ENCODE data around the gene MAML2. TPM values are rescaled to one million over a fixed set of nuclear protein-coding genes. Genes with fewer than 3 reads are reported as not detected.

MAML2 gene
- total and polyA plus RNA-seq, 2 of the 13 experiments (the other 11 are each of a cell fraction or from before 2014, with no cell fraction given), result 2.3 to 25.9 TPM

DNA sequence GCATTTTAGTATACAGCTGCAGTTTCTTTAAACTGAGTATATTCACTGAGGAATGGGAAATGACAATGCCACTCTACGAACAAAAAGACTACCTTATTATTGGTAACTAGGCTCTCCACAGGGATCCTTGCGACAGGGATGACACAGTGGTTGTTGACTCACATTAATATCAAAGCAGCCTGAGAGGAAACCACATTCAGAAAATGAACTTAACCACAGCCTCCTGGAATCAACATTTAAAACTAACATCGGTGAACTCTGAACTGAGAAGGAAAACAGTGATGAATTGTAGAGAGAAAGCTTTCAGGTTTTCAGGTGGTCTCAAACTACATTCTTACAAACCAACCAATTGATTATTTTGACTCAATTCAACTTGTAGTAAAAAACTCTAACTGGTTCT lies 328.8 kb downstream of the MAML2 start:
- 1% methylated on average over 3 of the region's 3 CpGs for WGBS (ENCODE audit: low lambda C conversion rate)
- H2AFZ ChIP-seq (ENCODE audit: low read length), result no peak overlapping the region
- DNase-seq (ENCODE audit: low spot score) (peak; percentile 97), FAIRE-seq (peak; percentile 77), ATAC-seq (peak; percentile 55)
- ChIA-PET CTCF (ENCODE audit: low intra/inter-chr PET ratio, low total read pairs) (no interaction called here), POLR2A (interaction anchor here (2.1 kb wide), 1 partner anchor 325 kb away, joined by 5 read pairs; no protein-coding TSS in a partner anchor)
- H3K27ac ChIP-seq (ENCODE audit: extremely low read length, insufficient read depth, low read length), result peak overlapping the region; percentile 97
- H3K36me3 ChIP-seq (replicated peaks in 1 of 2; ENCODE audit: control insufficient read depth in 1 of 2, insufficient read depth in 2 of 2, low read length in 2 of 2), result peaks cover 2 to 3% of the 10 kb centered on the region in 2 experiments; a peak in 1 of 5 replicates
- H3K4me1 ChIP-seq (ENCODE audit: insufficient read depth, low read length), result peaks cover 85% of the 10 kb centered on the region
- in situ Hi-C loops (cut with HindIII; ENCODE audit: extremely low pct_ligation_motif_present, low pct_unique_long_range_greater_than_20kb) (loop anchor here (5.0 to 10.0 kb wide), 3 partner anchors 133 to 331 kb away; partner anchors contain the start of gene MAML2), intact Hi-C loops (cut with micrococcal nuclease; ENCODE audit: unreplicated experiment) (loop anchor here (1.0 to 10.0 kb wide), 3 partner anchors 89 to 376 kb away; partner anchors contain the start of genes JRKL and MTMR2)
- no peaks in the 10 kb centered on the region for H3K9me3 ChIP-seq (ENCODE audit: low read length)
- no TSS peak for BruUV-seq (replicated peaks)
- H4K20me1 ChIP-seq (ENCODE audit: insufficient read depth, low read length), result no peaks in the 10 kb centered on the region
- peak overlapping the region in 1 of 3 experiments; percentile 0; a peak in 1 of 6 replicates for H3K4me3 ChIP-seq (replicated peaks in 1 of 3; ENCODE audit: insufficient read depth in 1 of 3, low read depth in 2 of 3, low read length in 3 of 3)
- no peaks in the 10 kb centered on the region for H3K27me3 ChIP-seq (ENCODE audit: control insufficient read depth in 1 of 2, insufficient read depth in 2 of 2, low read length in 2 of 2)
- H3K4me2 ChIP-seq (ENCODE audit: low read depth, low read length), result peak overlapping the region; percentile 39
- H3K9ac ChIP-seq (ENCODE audit: insufficient read depth, low read depth, low read length), result peak overlapping the region; percentile 75
- H3K79me2 ChIP-seq (ENCODE audit: insufficient read depth, low read length), result peaks cover 9% of the 10 kb centered on the region
- TF ChIP-seq SMAD3 (CRISPR knock-in tag; IDR thresholded peaks at IDR 0.05), result 0 out of 2 replicates have a peak, but pooled peaks have one; percentile 62
- peak; percentile 12; the same call in 1 of the 2 replicates for TF ChIP-seq ZNF792 (CRISPR knock-in tag; IDR thresholded peaks at IDR 0.05)
- TF ChIP-seq RCOR2 (CRISPR knock-in tag; IDR thresholded peaks at IDR 0.05), result peak; percentile 28; the same call in 1 of the 2 replicates
- TF ChIP-seq HDAC2 (CRISPR knock-in tag; IDR thresholded peaks at IDR 0.05), result peak; percentile 64; the same call in 1 of the 2 replicates
- TF ChIP-seq FOSL2 (CRISPR knock-in tag; IDR thresholded peaks at IDR 0.05), result peak; percentile 86
- peak; percentile 67; the same call in 1 of the 2 replicates for TF ChIP-seq FOXJ3 (CRISPR knock-in tag; IDR thresholded peaks at IDR 0.05; ENCODE audit: borderline replicate concordance)
- TF ChIP-seq CEBPG (CRISPR knock-in tag; IDR thresholded peaks at IDR 0.05), result peak; percentile 62
- 0 out of 2 replicates have a peak, but pooled peaks have one; percentile 49 for TF ChIP-seq TARDBP (CRISPR knock-in tag; IDR thresholded peaks at IDR 0.05)
- TF ChIP-seq, protein P1, sequence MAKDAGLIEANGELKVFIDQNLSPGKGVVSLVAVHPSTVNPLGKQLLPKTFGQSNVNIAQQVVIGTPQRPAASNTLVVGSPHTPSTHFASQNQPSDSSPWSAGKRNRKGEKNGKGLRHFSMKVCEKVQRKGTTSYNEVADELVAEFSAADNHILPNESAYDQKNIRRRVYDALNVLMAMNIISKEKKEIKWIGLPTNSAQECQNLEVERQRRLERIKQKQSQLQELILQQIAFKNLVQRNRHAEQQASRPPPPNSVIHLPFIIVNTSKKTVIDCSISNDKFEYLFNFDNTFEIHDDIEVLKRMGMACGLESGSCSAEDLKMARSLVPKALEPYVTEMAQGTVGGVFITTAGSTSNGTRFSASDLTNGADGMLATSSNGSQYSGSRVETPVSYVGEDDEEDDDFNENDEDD (CRISPR knock-in tag; IDR thresholded peaks at IDR 0.05; ENCODE audit: borderline replicate concordance), result 0 out of 2 replicates have a peak, but pooled peaks have one; percentile 35
- TF ChIP-seq PHF21A (CRISPR knock-in tag; IDR thresholded peaks at IDR 0.05), result peak; percentile 43; the same call in 1 of the 2 replicates
- no peak for TF ChIP-seq JDP2 (CRISPR knock-in tag; IDR thresholded peaks at IDR 0.05; ENCODE audit: borderline replicate concordance)
- TF ChIP-seq, protein P2, sequence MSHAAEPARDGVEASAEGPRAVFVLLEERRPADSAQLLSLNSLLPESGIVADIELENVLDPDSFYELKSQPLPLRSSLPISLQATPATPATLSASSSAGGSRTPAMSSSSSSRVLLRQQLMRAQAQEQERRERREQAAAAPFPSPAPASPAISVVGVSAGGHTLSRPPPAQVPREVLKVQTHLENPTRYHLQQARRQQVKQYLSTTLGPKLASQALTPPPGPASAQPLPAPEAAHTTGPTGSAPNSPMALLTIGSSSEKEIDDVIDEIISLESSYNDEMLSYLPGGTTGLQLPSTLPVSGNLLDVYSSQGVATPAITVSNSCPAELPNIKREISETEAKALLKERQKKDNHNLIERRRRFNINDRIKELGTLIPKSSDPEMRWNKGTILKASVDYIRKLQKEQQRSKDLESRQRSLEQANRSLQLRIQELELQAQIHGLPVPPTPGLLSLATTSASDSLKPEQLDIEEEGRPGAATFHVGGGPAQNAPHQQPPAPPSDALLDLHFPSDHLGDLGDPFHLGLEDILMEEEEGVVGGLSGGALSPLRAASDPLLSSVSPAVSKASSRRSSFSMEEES (CRISPR knock-in tag; IDR thresholded peaks at IDR 0.05), result peak; percentile 59
- peak; percentile 26; the same call in 1 of the 2 replicates for TF ChIP-seq SALL1 (CRISPR knock-in tag; IDR thresholded peaks at IDR 0.05)
- peak; percentile 98 for TF ChIP-seq MED1 (CRISPR knock-in tag; IDR thresholded peaks at IDR 0.05)
- TF ChIP-seq, protein P3, sequence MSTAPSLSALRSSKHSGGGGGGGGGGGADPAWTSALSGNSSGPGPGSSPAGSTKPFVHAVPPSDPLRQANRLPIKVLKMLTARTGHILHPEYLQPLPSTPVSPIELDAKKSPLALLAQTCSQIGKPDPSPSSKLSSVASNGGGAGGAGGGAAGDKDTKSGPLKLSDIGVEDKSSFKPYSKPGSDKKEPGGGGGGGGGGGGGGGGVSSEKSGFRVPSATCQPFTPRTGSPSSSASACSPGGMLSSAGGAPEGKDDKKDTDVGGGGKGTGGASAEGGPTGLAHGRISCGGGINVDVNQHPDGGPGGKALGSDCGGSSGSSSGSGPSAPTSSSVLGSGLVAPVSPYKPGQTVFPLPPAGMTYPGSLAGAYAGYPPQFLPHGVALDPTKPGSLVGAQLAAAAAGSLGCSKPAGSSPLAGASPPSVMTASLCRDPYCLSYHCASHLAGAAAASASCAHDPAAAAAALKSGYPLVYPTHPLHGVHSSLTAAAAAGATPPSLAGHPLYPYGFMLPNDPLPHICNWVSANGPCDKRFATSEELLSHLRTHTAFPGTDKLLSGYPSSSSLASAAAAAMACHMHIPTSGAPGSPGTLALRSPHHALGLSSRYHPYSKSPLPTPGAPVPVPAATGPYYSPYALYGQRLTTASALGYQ (CRISPR knock-in tag; IDR thresholded peaks at IDR 0.05), result peak; percentile 62; the same call in 1 of the 2 replicates
- TF ChIP-seq GABPA (IDR thresholded peaks at IDR 0.05; ENCODE audit: low read depth, low read length), result no peak
- peak; percentile 59; the same call in 1 of the 2 replicates for TF ChIP-seq GABPA (CRISPR knock-in tag; IDR thresholded peaks at IDR 0.05; ENCODE audit: low read depth)
- TF ChIP-seq KLF9 (CRISPR knock-in tag; IDR thresholded peaks at IDR 0.05; ENCODE audit: low read depth), result no peak
- peak; percentile 48 for TF ChIP-seq BCL6 (CRISPR knock-in tag; IDR thresholded peaks at IDR 0.05)
- peak; percentile 84 for TF ChIP-seq RXRB (CRISPR knock-in tag; IDR thresholded peaks at IDR 0.05; ENCODE audit: borderline replicate concordance)
- TF ChIP-seq SIX4 (CRISPR knock-in tag; IDR thresholded peaks at IDR 0.05), result peak; percentile 40; the same call in 1 of the 2 replicates
- no peak for TF ChIP-seq ZNF432 (CRISPR knock-in tag; IDR thresholded peaks at IDR 0.05; ENCODE audit: borderline replicate concordance)
